Measurements from ENCODE around the gene CCND2.

The CCND2 gene

DNA sequence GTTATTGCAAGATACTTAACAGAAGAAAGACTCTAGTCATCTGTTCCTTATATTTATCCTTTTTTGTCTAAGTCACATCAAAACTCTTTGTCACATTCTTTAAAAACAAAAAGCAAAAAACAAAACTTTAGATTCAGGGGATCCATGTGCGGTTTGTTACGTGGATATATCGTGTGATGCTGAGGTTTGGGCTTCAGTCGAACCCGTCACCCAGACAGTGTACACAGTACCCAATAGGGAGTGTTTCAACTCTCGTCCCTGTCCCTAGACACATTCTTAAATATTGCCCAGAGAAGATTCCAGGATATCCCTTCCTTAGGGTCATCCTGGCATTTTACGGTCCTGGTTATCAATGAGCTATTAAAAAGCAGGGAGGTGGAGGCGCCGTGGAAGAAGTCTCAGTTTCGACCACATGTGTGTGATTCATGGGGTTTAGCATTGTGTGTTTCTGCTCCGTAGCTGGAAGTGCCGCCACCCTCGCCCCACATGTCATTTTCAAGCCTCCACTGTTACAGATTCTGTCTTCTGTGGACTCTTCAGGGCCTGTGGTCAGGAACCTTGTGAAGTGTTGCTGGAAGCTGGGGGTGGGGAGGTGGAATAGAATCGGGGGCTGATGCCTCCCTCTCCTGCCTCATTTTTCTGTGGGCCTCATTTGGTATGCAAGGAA lies 19.9 kb downstream of the CCND2 start:
- TF ChIP-seq CTCF (IDR thresholded peaks at IDR 0.05; ENCODE audit: insufficient read depth, missing control alignments), result no peak
- DNase-seq (ENCODE audit: insufficient read length, low spot score), result no peak
- FAIRE-seq, result peak; percentile 44

GRCh38 chr12:4293966-4294505 lies 20.5 kb downstream of the CCND2 start:
- TF ChIP-seq CTCF (IDR thresholded peaks at IDR 0.05; ENCODE audit: insufficient read depth, missing control alignments), result no peak
- FAIRE-seq, result no peak
- DNase-seq (ENCODE audit: insufficient read length, low spot score), result no peak

DNA sequence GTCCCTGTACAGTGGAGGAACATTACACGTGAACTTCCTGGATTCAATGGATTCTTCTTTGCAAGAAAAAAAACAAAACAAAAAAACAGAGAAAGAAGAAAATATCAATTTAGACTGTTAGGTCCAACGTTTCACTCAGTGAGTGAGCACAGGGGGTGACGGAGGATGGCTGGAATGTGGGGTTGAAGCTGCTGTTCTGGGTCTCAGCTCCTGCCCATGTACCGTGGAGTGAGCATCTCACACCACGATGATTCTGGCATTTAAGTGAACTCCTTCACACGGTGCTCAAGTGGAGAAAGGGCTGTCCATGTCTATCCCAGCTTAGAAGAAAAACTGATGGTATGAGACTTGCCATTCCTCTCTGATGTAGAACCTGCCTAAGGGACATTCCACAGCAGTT lies 23.2 kb downstream of the CCND2 start:
- FAIRE-seq (no peak), DNase-seq (ENCODE audit: insufficient read length, low spot score) (no peak)

DNA sequence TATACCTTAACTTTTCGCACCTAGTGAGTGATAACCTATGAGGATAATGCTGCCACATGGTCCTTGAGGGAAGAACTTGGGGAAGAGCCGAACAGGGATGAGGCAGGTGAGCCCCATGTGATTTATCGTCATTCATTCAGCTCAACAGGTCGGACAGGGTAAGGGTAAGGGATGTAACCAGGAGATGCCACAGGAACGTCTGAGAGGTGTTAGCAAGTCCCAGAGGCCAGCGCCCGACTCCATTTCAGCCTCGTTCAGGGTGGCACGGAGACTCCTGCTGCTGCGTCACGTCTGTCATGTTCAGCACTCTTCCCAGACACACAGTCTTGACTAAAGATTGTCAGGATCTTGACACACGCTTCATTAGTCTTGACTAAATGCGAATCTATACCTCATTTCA lies 24.1 kb downstream of the CCND2 start:
- no peak for TF ChIP-seq CTCF (IDR thresholded peaks at IDR 0.05; ENCODE audit: insufficient read depth, missing control alignments)
- no peak for FAIRE-seq

More for the DNA sequence above, 23.2 kb downstream of the CCND2 start:
- TF ChIP-seq CTCF (IDR thresholded peaks at IDR 0.05; ENCODE audit: insufficient read depth, missing control alignments), result no peak

GRCh38 chr12:4300883-4301282 lies 27.3 kb downstream of the CCND2 start:
- no peak for FAIRE-seq
- no peak for TF ChIP-seq CTCF (IDR thresholded peaks at IDR 0.05; ENCODE audit: insufficient read depth, missing control alignments)
- no peak for DNase-seq (ENCODE audit: insufficient read length, low spot score)

More for the DNA sequence above, 24.1 kb downstream of the CCND2 start:
- DNase-seq (ENCODE audit: insufficient read length, low spot score), result no peak

- DNase-seq (ENCODE audit: insufficient read length, low spot score) (no peak), FAIRE-seq (no peak)
- no peak for TF ChIP-seq CTCF (IDR thresholded peaks at IDR 0.05; ENCODE audit: insufficient read depth, missing control alignments)
These were observed 28.5 kb downstream of the CCND2 start for GRCh38 chr12:4301932-4302501.

GRCh38 chr12:4302881-4303280 lies 29.3 kb downstream of the CCND2 start:
- DNase-seq (ENCODE audit: insufficient read length, low spot score) (no peak), FAIRE-seq (no peak)
- no peak for TF ChIP-seq CTCF (IDR thresholded peaks at IDR 0.05; ENCODE audit: insufficient read depth, missing control alignments)
